T-cell (primary cell): ENCODE data around the gene MAIP1. TPM values are rescaled to one million over a fixed set of nuclear protein-coding genes. Genes with fewer than 3 reads are reported as not detected.

ENCODE experiments used
- ATAC-seq, 4 experiments: fragments of 200-7000 bp in 3 of 4; fragments of 150-1000 bp in 1 of 4; cut with Tn5 transposase; replicated peaks in 1 of 4; 1 replicate in 3 of 4; 2 replicates in 1 of 4; pipeline ENCODE4 v1.10.0; 2021; ENCODE audit warnings: moderate library complexity in 3 of 4, mild to moderate bottlenecking in 2 of 4, moderate number of reproducible peaks in 1 of 4
- CTCF ChIA-PET, 2 donors: fragments of 300-600 bp; sonication (Branson Sonifier 250); formaldehyde crosslinking; loops; one replicate each; lab custom pipeline; 2022; ENCODE audit warnings: antibody characterized with exemption in 2 of 2; lab: Charles Lee
- POLR2A ChIA-PET, 2 donors: fragments of 300-600 bp; sonication (Branson Sonifier 250); formaldehyde crosslinking; loops; one replicate each; lab custom pipeline; 2022; ENCODE audit warnings: antibody characterized with exemption in 2 of 2; lab: Charles Lee
- DNase-seq, 35 experiments: peaks; one replicate each; pipeline versions ENCODE4 v3.0.0 to v3.0.0-alpha.2; 2013 to 2023
- H3K27ac ChIP-seq: one replicate; pipeline ENCODE4 v1.5.1; 2013; ENCODE audit warnings: low read length
- H3K27me3 ChIP-seq, 2 experiments: replicated peaks in 1 of 2; 1 replicate in 1 of 2; 2 replicates in 1 of 2; pipeline versions ENCODE4 v1.6.1 to v1.7.0; 2013; ENCODE audit warnings: low read length in 1 of 2, mixed read lengths in 1 of 2; ENCODE audit not compliant: control insufficient read depth in 2 of 2, insufficient read depth in 2 of 2; ENCODE audit errors: extremely low read depth in 1 of 2
- H3K36me3 ChIP-seq, 2 donors: 1 replicate in 1 of 2; 2 replicates in 1 of 2; pipeline versions ENCODE4 v1.6.1 to v1.7.0; 2013; ENCODE audit warnings: low read length in 1 of 2; ENCODE audit not compliant: control insufficient read depth in 2 of 2, insufficient read depth in 1 of 2; ENCODE audit errors: extremely low read depth in 1 of 2
- H3K4me1 ChIP-seq, 2 experiments: 1 replicate in 1 of 2; 2 replicates in 1 of 2; pipeline versions ENCODE4 v1.6.1 to v1.7.0; 2013; ENCODE audit warnings: low read length in 2 of 2, mixed read lengths in 1 of 2; ENCODE audit not compliant: insufficient read depth in 2 of 2, control insufficient read depth in 1 of 2; ENCODE audit errors: extremely low read depth in 1 of 2
- H3K4me3 ChIP-seq, 2 donors: 1 replicate in 1 of 2; 2 replicates in 1 of 2; pipeline versions ENCODE4 v1.5.1 to v1.7.0; 2013; ENCODE audit warnings: mild to moderate bottlenecking in 2 of 2, low read length in 1 of 2, moderate library complexity in 1 of 2; ENCODE audit not compliant: control insufficient read depth in 1 of 2; ENCODE audit errors: extremely low read depth in 1 of 2
- H3K9me3 ChIP-seq: 2 replicates; pipeline ENCODE4 v1.7.0; 2013
- H3K27ac Mint-ChIP-seq, 2 donors: one replicate each; pipeline ENCODE4 v1.8.0; 2020 to 2021; ENCODE audit warnings: mild to moderate bottlenecking in 2 of 2, mixed read lengths in 2 of 2
- H3K27me3 Mint-ChIP-seq, 2 donors: one replicate each; pipeline ENCODE4 v1.8.0; 2021 to 2022; ENCODE audit warnings: mixed read lengths in 2 of 2
- H3K36me3 Mint-ChIP-seq: one replicate; pipeline ENCODE4 v1.8.0; 2021; ENCODE audit warnings: mixed read lengths
- H3K4me1 Mint-ChIP-seq, 3 donors: one replicate each; pipeline ENCODE4 v1.8.0; 2020 to 2022; ENCODE audit warnings: mixed read lengths in 3 of 3, mild to moderate bottlenecking in 1 of 3
- H3K4me3 Mint-ChIP-seq, 3 donors: one replicate each; pipeline ENCODE4 v1.8.0; 2020 to 2022; ENCODE audit warnings: mild to moderate bottlenecking in 3 of 3, mixed read lengths in 3 of 3, moderate library complexity in 3 of 3
- H3K9me3 Mint-ChIP-seq, 3 donors: one replicate each; pipeline ENCODE4 v1.8.0; 2020 to 2022; ENCODE audit warnings: mixed read lengths in 3 of 3
- WGBS: methylation state at CpG from one replicate; pipeline ENCODE4 v1.1.5; 2013; ENCODE audit warnings: missing lambda C conversion rate; ENCODE audit not compliant: insufficient coverage; 5-methylcytosine and 5-hydroxymethylcytosine counted together
- total RNA-seq, 35 experiments: library from RNA in 6 of 35; stranded (reverse) in 6 of 35; fragments of 120-200 nt in 1 of 35; gene quantifications; one replicate each; pipeline versions ENCODE4 v1.2.1 to v1.2.4 and lab custom pipeline; 2013 to 2026

Gene MAIP1
- total RNA-seq, 5 donors from 2014 or later (not counting 1 experiment from before 2014, with no cell fraction given) = 13.9 to 29.6 (median 14.7) TPM

- peaks cover 0 to 5% (median 0%) of the 10 kb centered on the region in 3 donors for H3K9me3 Mint-ChIP-seq
- ATAC-seq = peak; percentile 42 to 76 (median 60)
- H3K27ac Mint-ChIP-seq = no peak overlapping the region
Measured at GRCh38 chr2:199979832-199980628, 24.6 kb downstream of the MAIP1 start.

GRCh38 chr2:199982126-199982843 is 26.9 kb downstream of the MAIP1 start:
- H3K27ac Mint-ChIP-seq = no peak overlapping the region
- POLR2A ChIA-PET = no interaction called here

More at GRCh38 chr2:199979832-199980628, 24.6 kb downstream of the MAIP1 start:
- DNase-seq = peak; percentile 38 to 85 (median 76)
- Mint-ChIP-seq H3K36me3 (peaks cover 6% of the 10 kb centered on the region), H3K4me3 (no peak overlapping the region), H3K4me1 (peaks cover 0 to 5% (median 4%) of the 10 kb centered on the region in 3 donors), H3K27me3 (no peaks in the 10 kb centered on the region)
- Histone ChIP-seq H3K27me3 (peaks cover 0 to 5% of the 10 kb centered on the region in 2 experiments), H3K9me3 (no peaks in the 10 kb centered on the region), H3K4me3 (no peak overlapping the region), H3K4me1 (peaks cover 0 to 4% of the 10 kb centered on the region in 2 experiments), H3K36me3 (no peaks in the 10 kb centered on the region), H3K27ac (no peak overlapping the region)
- WGBS = 10% methylated on average over 8 of the region's 12 CpGs
- ChIA-PET POLR2A (interaction anchor here (0.5 to 0.8 kb wide), 5 partner anchors 14 to 500 kb away, joined by 3 to 8 read pairs (median 4); no protein-coding TSS in a partner anchor), CTCF (interaction anchor here (0.6 to 2.2 kb wide), 17 partner anchors 10 to 723 kb away, joined by 3 to 25 read pairs (median 6); no protein-coding TSS in a partner anchor)

GRCh38 chr2:199983534-199983933 is 28.2 kb downstream of the MAIP1 start:
- Mint-ChIP-seq H3K36me3 (no peaks in the 10 kb centered on the region), H3K27me3 (no peaks in the 10 kb centered on the region), H3K4me3 (no peak overlapping the region), H3K27ac (no peak overlapping the region), H3K4me1 (peaks cover 0 to 8% (median 8%) of the 10 kb centered on the region in 3 donors), H3K9me3 (no peaks in the 10 kb centered on the region)
- ATAC-seq (no peak), DNase-seq (no peak)
- no peak overlapping the region for H3K4me3 ChIP-seq
- ChIA-PET CTCF (no interaction called here), POLR2A (interaction anchor here in 1 of 2 donors (0.9 kb wide), 1 partner anchor 484 kb away, joined by 3 read pairs; no protein-coding TSS in a partner anchor)
- H3K36me3 ChIP-seq = no peaks in the 10 kb centered on the region
- H3K4me1 ChIP-seq = peaks cover 7 to 13% of the 10 kb centered on the region in 2 experiments
- no peak overlapping the region for H3K27ac ChIP-seq
- H3K27me3 ChIP-seq = peaks cover 0 to 5% of the 10 kb centered on the region in 2 experiments
- WGBS = no CpG with 5 or more reads among the region's 1 CpG
- no peaks in the 10 kb centered on the region for H3K9me3 ChIP-seq

More at GRCh38 chr2:199982126-199982843, 26.9 kb downstream of the MAIP1 start:
- Histone ChIP-seq H3K9me3 (no peaks in the 10 kb centered on the region), H3K36me3 (no peaks in the 10 kb centered on the region), H3K4me1 (peaks cover 5 to 7% of the 10 kb centered on the region in 2 experiments), H3K4me3 (no peak overlapping the region), H3K27me3 (peaks cover 0 to 5% of the 10 kb centered on the region in 2 experiments), H3K27ac (no peak overlapping the region)
- 89% methylated on average over 3 of the region's 5 CpGs for WGBS
- no peak for DNase-seq
- Mint-ChIP-seq H3K36me3 (no peaks in the 10 kb centered on the region), H3K4me3 (no peak overlapping the region), H3K27me3 (no peaks in the 10 kb centered on the region), H3K9me3 (no peaks in the 10 kb centered on the region), H3K4me1 (peaks cover 0 to 12% (median 9%) of the 10 kb centered on the region in 3 donors)
- ATAC-seq = no peak
- CTCF ChIA-PET = no interaction called here

- 94% methylated on average over 2 of the region's 4 CpGs for WGBS
- Histone ChIP-seq H3K4me1 (peaks cover 7 to 13% of the 10 kb centered on the region in 2 experiments), H3K4me3 (no peak overlapping the region), H3K36me3 (no peaks in the 10 kb centered on the region), H3K27me3 (peaks cover 0 to 5% of the 10 kb centered on the region in 2 experiments), H3K27ac (no peak overlapping the region), H3K9me3 (no peaks in the 10 kb centered on the region)
- Mint-ChIP-seq H3K9me3 (no peaks in the 10 kb centered on the region), H3K27ac (no peak overlapping the region), H3K4me1 (peaks cover 0 to 8% (median 8%) of the 10 kb centered on the region in 3 donors), H3K4me3 (no peak overlapping the region), H3K27me3 (no peaks in the 10 kb centered on the region), H3K36me3 (no peaks in the 10 kb centered on the region)
- DNase-seq (no peak), ATAC-seq (no peak)
- CTCF ChIA-PET = interaction anchor here in 1 of 2 donors (0.5 to 0.8 kb wide), 2 partner anchors 15 to 33 kb away, joined by 3 read pairs; no protein-coding TSS in a partner anchor
- POLR2A ChIA-PET = interaction anchor here in 1 of 2 donors (0.9 kb wide), 1 partner anchor 484 kb away, joined by 3 read pairs; no protein-coding TSS in a partner anchor
Measured at GRCh38 chr2:199984159-199984558, 28.8 kb downstream of the MAIP1 start.

- no peak for ATAC-seq
- Mint-ChIP-seq H3K27ac (no peak overlapping the region), H3K4me1 (peaks cover 0 to 8% (median 8%) of the 10 kb centered on the region in 3 donors), H3K4me3 (no peak overlapping the region), H3K36me3 (no peaks in the 10 kb centered on the region), H3K27me3 (no peaks in the 10 kb centered on the region), H3K9me3 (no peaks in the 10 kb centered on the region)
- no peaks in the 10 kb centered on the region for H3K9me3 ChIP-seq
- ChIA-PET CTCF (interaction anchor here (0.5 to 2.4 kb wide), 5 partner anchors 16 to 549 kb away, joined by 3 to 12 read pairs (median 3); no protein-coding TSS in a partner anchor), POLR2A (no interaction called here)
- no peak overlapping the region for H3K27ac ChIP-seq
- no peak overlapping the region for H3K4me3 ChIP-seq
- no CpG with 5 or more reads among the region's 2 CpGs for WGBS
- H3K27me3 ChIP-seq = peaks cover 0 to under 1% of the 10 kb centered on the region in 2 experiments
- peaks cover 6 to 13% of the 10 kb centered on the region in 2 experiments for H3K4me1 ChIP-seq
- no peaks in the 10 kb centered on the region for H3K36me3 ChIP-seq
- DNase-seq = no peak
Measured at GRCh38 chr2:199984755-199985154, 29.4 kb downstream of the MAIP1 start.
